Sigmoid colon (tissue), 7 donors: Measurements from ENCODE around the gene SPATA31E1. TPM values are rescaled to one million over a fixed set of nuclear protein-coding genes. Genes with fewer than 3 reads are reported as not detected.
A peak's percentile ranks its signal among the peaks of the same experiment; 100 is the strongest.
"Not testable (repeated sequence)": the region's sequence is repeated elsewhere in the genome, so short reads cannot be mapped to it uniquely, and the experiment has no call there.

Source experiments
- DNase-seq: peaks from one replicate; pipeline ENCODE4 v3.0.0-alpha.2; 2019
- H3K27ac ChIP-seq, 4 donors: fragments of 200-600 bp; sonication (generic); one replicate each; pipeline ENCODE4 v1.5.1; 2016 to 2019; ENCODE audit warnings: mild to moderate bottlenecking in 1 of 4
- H3K27me3 ChIP-seq, 3 donors: fragments of 200-600 bp; sonication (generic); one replicate each; pipeline ENCODE4 v1.5.1; 2019; ENCODE audit warnings: mild to moderate bottlenecking in 1 of 3
- H3K36me3 ChIP-seq, 4 donors: fragments of 200-600 bp; sonication (generic); one replicate each; pipeline ENCODE4 v1.5.1; 2016 to 2019
- H3K4me1 ChIP-seq, 4 donors: fragments of 200-600 bp; sonication (generic); one replicate each; pipeline ENCODE4 v1.5.1; 2017 to 2019
- H3K4me3 ChIP-seq, 4 donors: fragments of 200-600 bp; sonication (generic); one replicate each; pipeline ENCODE4 v1.5.1; 2017 to 2019; ENCODE audit warnings: mild to moderate bottlenecking in 2 of 4, moderate library complexity in 1 of 4
- H3K9me3 ChIP-seq, 4 donors: fragments of 200-600 bp in 3 of 4; sonication (generic) in 3 of 4; one replicate each; pipeline versions ENCODE4 v1.5.1 to v1.6.1; 2013 to 2019
- EP300 ChIP-seq, 4 donors: sonication (generic); formaldehyde crosslinking; IDR thresholded peaks; one replicate each; pipeline ENCODE4 v1.6.1; 2017; ENCODE audit warnings: antibody characterized with exemption in 4 of 4
- POLR2A ChIP-seq, 2 donors: fragments of 450-650 bp; IDR thresholded peaks; one replicate each; pipeline ENCODE4 v1.6.1; 2016; ENCODE audit warnings: antibody characterized with exemption in 2 of 2, mild to moderate bottlenecking in 2 of 2, moderate library complexity in 2 of 2
- POLR2AphosphoS5 ChIP-seq, 4 donors: sonication (generic); formaldehyde crosslinking; IDR thresholded peaks; one replicate each; pipeline ENCODE4 v1.6.1; 2017; ENCODE audit warnings: antibody characterized with exemption in 4 of 4
- WGBS, 2 donors: extraction: QIAGEN DNeasy Blood & Tissue Kit; methylation state at CpG; one replicate each; pipeline ENCODE4 v1.1.7; 2013; 5-methylcytosine and 5-hydroxymethylcytosine counted together
- intact Hi-C: fragments of 100-400 bp; cut with DNase I; formaldehyde crosslinking; loops from one replicate; pipeline ENCODE4 v1.15.1; 2023
- polyA plus RNA-seq, 3 donors: library from polyadenylated mRNA; stranded (reverse); fragments of 200-250 nt; gene quantifications; one replicate each; pipeline ENCODE4 v1.2.3, GENCODE V29; 2013
- total RNA-seq, 4 donors: library from RNA; depleted of rRNA; stranded (reverse); fragments of >200 nt; gene quantifications; one replicate each; pipeline ENCODE4 v1.1.0, GENCODE V29; 2016
- TF ChIP-seq, protein P1 (sequence below), 4 experiments: fragments of 450-650 bp in 3 of 4; fragments of 200-600 bp in 1 of 4; IDR thresholded peaks; one replicate each; pipeline ENCODE4 v1.5.1; 2016 to 2019; ENCODE audit warnings: antibody characterized with exemption in 4 of 4, mild to moderate bottlenecking in 3 of 4, moderate library complexity in 2 of 4
- donor health status: healthy with polysubstance abuse.
- donor health status: Bipolar disorder and iron deficiency.
- donor health status: healthy.

The SPATA31E1 gene
- total and polyA plus RNA-seq, 7 donors: 0.01 TPM; not detected in 6

DNA sequence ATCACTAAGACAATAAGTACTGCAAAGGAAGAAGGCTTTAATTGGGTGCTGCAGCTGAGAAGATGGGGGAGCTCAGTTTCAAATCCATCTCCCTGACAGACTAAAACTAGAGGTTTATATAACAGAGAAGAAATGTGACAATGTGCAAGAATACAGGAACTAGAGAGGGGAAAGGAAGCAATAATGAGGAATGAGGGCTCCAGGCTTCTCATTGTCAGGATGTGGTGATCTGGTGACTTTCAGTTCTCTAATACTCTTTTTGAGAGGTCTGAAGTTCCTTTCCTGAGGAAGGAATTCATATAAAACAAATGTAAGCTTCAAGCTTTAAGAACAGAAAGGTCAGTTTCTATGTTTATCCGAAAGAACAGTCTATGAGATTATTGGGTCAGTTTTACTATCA lies 42.5 kb upstream of the SPATA31E1 start:
- no peaks in the 10 kb centered on the region for H3K9me3 ChIP-seq
- H3K4me3 ChIP-seq: no peak overlapping the region
- H3K27me3 ChIP-seq: no peaks in the 10 kb centered on the region
- H3K27ac ChIP-seq: peak overlapping the region in 2 of 4 donors; percentile 46 to 47
- TF ChIP-seq EP300 (IDR thresholded peaks at IDR 0.05) (no peak), POLR2A (IDR thresholded peaks at IDR 0.05) (no peak), POLR2AphosphoS5 (IDR thresholded peaks at IDR 0.05) (no peak)
- TF ChIP-seq, protein P1, sequence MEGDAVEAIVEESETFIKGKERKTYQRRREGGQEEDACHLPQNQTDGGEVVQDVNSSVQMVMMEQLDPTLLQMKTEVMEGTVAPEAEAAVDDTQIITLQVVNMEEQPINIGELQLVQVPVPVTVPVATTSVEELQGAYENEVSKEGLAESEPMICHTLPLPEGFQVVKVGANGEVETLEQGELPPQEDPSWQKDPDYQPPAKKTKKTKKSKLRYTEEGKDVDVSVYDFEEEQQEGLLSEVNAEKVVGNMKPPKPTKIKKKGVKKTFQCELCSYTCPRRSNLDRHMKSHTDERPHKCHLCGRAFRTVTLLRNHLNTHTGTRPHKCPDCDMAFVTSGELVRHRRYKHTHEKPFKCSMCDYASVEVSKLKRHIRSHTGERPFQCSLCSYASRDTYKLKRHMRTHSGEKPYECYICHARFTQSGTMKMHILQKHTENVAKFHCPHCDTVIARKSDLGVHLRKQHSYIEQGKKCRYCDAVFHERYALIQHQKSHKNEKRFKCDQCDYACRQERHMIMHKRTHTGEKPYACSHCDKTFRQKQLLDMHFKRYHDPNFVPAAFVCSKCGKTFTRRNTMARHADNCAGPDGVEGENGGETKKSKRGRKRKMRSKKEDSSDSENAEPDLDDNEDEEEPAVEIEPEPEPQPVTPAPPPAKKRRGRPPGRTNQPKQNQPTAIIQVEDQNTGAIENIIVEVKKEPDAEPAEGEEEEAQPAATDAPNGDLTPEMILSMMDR (IDR thresholded peaks at IDR 0.05): no peak
- intact Hi-C loops: no loop called here
- H3K36me3 ChIP-seq: no peaks in the 10 kb centered on the region
- peaks cover 0 to 45% (median 32%) of the 10 kb centered on the region in 4 donors for H3K4me1 ChIP-seq
- 82 to 90% methylated on average over 1 of the region's 1 CpG for WGBS, 2 donors
- no peak for DNase-seq

DNA sequence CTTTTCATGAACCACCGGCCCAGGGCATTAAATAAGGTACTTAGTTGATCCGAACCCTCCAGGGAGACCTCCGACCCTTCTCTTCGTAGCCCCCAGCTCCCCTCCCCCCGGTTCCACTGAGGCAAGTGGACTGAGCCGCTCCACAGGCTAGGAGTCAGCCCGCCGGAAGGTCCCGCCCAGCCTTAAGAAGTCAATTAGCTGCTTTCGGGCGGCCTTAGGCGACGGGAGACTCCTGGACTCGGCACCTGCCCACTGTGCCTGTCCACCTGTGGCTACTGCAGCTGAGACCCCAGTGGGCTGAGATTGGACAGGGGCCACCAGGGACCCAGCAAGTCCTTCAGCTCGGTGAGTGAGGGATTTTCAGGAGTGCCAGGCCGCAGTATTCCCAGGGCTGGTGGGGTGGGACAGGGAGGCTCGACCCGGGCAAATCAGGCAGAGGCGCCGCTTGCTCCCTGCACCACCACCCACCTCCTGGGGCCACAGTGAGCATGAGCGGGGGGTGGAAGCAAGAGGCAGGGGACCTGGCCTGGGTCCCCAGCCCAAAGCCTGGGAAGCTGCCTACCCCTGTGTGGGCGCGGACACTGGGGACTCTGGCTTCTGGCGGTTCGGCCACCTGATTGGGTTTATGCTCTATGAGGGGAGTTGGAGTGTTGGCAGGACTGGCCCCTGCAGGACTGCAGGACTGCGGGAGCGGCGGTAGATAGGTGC lies 39.6 kb upstream of the SPATA31E1 start:
- intact Hi-C loops: no loop called here
- 92 to 97% methylated on average over 28 of the region's 28 CpGs for WGBS, 2 donors

DNA sequence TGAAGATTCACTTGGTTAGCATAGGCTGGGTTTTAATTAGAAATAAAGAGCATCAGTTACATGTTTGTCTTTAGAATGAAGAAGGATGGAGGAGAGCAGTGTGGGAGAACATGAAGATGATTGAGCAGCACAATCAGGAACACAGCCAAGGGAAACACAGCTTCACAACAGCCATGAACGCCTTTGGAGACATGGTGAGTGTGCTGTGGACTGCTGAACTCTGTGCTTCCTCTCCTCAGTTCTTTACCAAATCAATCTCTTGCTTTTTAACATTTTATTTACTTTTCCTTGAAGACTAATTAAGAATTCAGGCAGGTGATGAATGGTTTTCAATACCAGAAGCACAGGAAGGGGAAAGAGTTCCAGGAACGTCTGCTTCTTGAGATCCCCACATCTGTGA lies 38.2 kb upstream of the SPATA31E1 start:
- intact Hi-C loops: no loop called here

More for the DNA sequence above, 39.6 kb upstream of the SPATA31E1 start:
- no peaks in the 10 kb centered on the region for H3K36me3 ChIP-seq
- no peak overlapping the region for H3K4me3 ChIP-seq
- TF ChIP-seq, protein P1 (IDR thresholded peaks at IDR 0.05): no peak
- TF ChIP-seq EP300 (IDR thresholded peaks at IDR 0.05) (no peak), POLR2A (IDR thresholded peaks at IDR 0.05) (no peak), POLR2AphosphoS5 (IDR thresholded peaks at IDR 0.05) (no peak)
- no peaks in the 10 kb centered on the region for H3K9me3 ChIP-seq
- no peaks in the 10 kb centered on the region for H3K27me3 ChIP-seq
- no peak for DNase-seq
- H3K27ac ChIP-seq: peak overlapping the region in 3 of 4 donors; percentile 48 to 65 (median 53)
- peaks cover 0 to 34% (median 20%) of the 10 kb centered on the region in 4 donors for H3K4me1 ChIP-seq

DNA sequence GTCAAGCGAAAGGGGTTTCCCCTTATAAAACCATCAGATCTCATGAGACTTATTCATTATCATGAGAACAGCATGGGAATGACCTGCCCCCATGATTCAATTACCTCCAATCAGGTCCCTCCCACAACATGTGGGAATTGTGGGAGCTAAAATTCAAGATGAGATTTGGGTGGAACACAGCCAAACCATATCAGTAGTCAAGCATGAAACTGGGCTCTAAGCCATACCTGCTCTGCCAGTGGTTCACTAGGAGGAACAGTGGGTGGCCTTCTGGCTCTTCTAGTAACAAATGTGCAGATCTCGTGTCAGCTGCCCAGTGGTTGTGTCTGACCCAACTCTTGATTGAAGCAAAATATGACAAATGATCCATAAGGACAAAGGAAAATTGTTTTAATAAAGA lies 34.9 kb upstream of the SPATA31E1 start:
- H3K9me3 ChIP-seq, H3K4me3 ChIP-seq, H3K27ac ChIP-seq, H3K4me1 ChIP-seq, intact Hi-C loops, DNase-seq, H3K36me3 ChIP-seq, H3K27me3 ChIP-seq: not testable (repeated sequence)
- WGBS, 2 donors: 68 to 80% methylated on average over 2 of the region's 2 CpGs

More for the DNA sequence above, 38.2 kb upstream of the SPATA31E1 start:
- Histone ChIP-seq H3K36me3 (no peaks in the 10 kb centered on the region), H3K4me1 (peaks cover 0 to 34% (median 20%) of the 10 kb centered on the region in 4 donors), H3K9me3 (no peaks in the 10 kb centered on the region), H3K27me3 (no peaks in the 10 kb centered on the region), H3K27ac (no peak overlapping the region), H3K4me3 (no peak overlapping the region)
- TF ChIP-seq POLR2AphosphoS5 (IDR thresholded peaks at IDR 0.05) (no peak), POLR2A (IDR thresholded peaks at IDR 0.05) (no peak), EP300 (IDR thresholded peaks at IDR 0.05) (no peak)
- TF ChIP-seq, protein P1 (IDR thresholded peaks at IDR 0.05): no peak
- 47 to 59% methylated on average over 2 of the region's 2 CpGs for WGBS, 2 donors
- DNase-seq: no peak

DNA sequence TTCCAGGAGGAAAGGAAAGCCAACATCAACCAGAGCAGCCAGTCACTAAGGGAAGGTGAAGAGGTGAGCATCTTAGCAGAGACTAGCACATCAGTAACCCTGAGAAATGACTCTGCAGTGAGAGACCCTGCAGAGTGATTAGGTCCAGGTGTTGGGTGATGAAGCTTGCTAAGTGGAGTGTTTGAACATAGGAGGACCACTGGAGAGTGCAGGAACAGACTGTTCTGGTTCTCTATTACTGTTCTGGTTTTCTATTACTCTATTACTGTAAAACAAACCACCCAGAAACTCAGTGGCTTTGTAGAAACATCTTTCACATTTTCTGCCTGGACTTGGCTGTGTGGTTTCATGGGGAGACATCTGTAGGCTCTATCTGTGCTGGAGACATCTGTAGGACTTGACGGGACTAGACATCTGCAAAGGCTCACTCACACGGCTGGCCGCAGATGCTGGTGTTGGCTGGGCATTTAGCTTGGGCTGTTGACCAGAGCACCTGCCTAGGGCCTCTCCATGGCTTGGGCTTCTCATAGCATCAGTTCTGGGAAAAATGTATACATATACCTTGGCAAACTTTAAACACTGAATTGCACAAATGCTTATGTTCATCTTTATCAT lies 33.4 kb upstream of the SPATA31E1 start:
- Histone ChIP-seq H3K36me3 (no peaks in the 10 kb centered on the region), H3K4me3 (no peak overlapping the region), H3K4me1 (no peaks in the 10 kb centered on the region), H3K27ac (no peak overlapping the region), H3K27me3 (no peaks in the 10 kb centered on the region), H3K9me3 (no peaks in the 10 kb centered on the region)
- WGBS, 2 donors: 61 to 83% methylated on average over 3 of the region's 3 CpGs
- DNase-seq: no peak
- intact Hi-C loops: no loop called here
- TF ChIP-seq, protein P1 (IDR thresholded peaks at IDR 0.05): no peak
- TF ChIP-seq EP300 (IDR thresholded peaks at IDR 0.05) (no peak), POLR2AphosphoS5 (IDR thresholded peaks at IDR 0.05) (no peak), POLR2A (IDR thresholded peaks at IDR 0.05) (no peak)
